ENCODE measurements around the gene ADAMTS6.

GRCh38 chr5:65184780-65185179 lies 296.9 kb downstream of the ADAMTS6 start:
- TF ChIP-seq CTCF (IDR thresholded peaks at IDR 0.05): no peak
- TF ChIP-seq POLR2A (IDR thresholded peaks at IDR 0.05): no peak

Measured in tibial nerve (tissue), 3 donors.